ENCODE results near the gene BICD2. TPM values are rescaled to one million over a fixed set of nuclear protein-coding genes. Genes with fewer than 3 reads are reported as not detected.

The BICD2 gene
- total and polyA plus RNA-seq, 10 of the 15 experiments (the other 5 are each of a cell fraction or from before 2014, with no cell fraction given), result 5.3 to 25.5 (median 14.4) TPM

- no peaks in the 10 kb centered on the region for H3K27me3 ChIP-seq (replicated peaks in 1 of 2; ENCODE audit: control insufficient read depth in 2 of 2, insufficient read depth in 2 of 2, low read length in 1 of 2)
- ChIA-PET RAD21 (ENCODE audit: unreplicated experiment) (no interaction called here), CTCF (no interaction called here), POLR2A (no interaction called here), SMC1A (ENCODE audit: uncharacterized antibody, unreplicated experiment) (no interaction called here)
- ATAC-seq (no peak), FAIRE-seq (no peak), DNase-seq (ENCODE audit: low read depth, low spot score) (no peak)
- no peak overlapping the region for H3K4me3 ChIP-seq
- BruUV-seq (replicated peaks), result no TSS peak
- no peak overlapping the region for H3K4me2 ChIP-seq (ENCODE audit: control insufficient read depth, insufficient read depth)
- no peaks in the 10 kb centered on the region for H3K36me3 ChIP-seq (ENCODE audit: control insufficient read depth in 2 of 2, insufficient read depth in 2 of 2, low read length in 1 of 2)
- H3K4me1 ChIP-seq (ENCODE audit: control insufficient read depth, insufficient read depth, low read length), result 0 out of 2 replicates have a peak, but pooled peaks cover 4% of the 10 kb centered on the region
- in situ Hi-C loops (cut with MboI), result no loop called here
- TF ChIP-seq FOXK2 (IDR thresholded peaks at IDR 0.05), result no peak
- no peak for TF ChIP-seq ZNF622 (IDR thresholded peaks at IDR 0.05)
- no peak for TF ChIP-seq NFIC (IDR thresholded peaks at IDR 0.05; ENCODE audit: low read depth, low read length)
- TF ChIP-seq YY1 (IDR thresholded peaks at IDR 0.05; ENCODE audit: low read depth, low read length), result no peak
- no peak for TF ChIP-seq POU2F2 (IDR thresholded peaks at IDR 0.05; ENCODE audit: borderline replicate concordance, low read depth, low read length)
- no peak for TF ChIP-seq MTA3 (IDR thresholded peaks at IDR 0.05; ENCODE audit: borderline replicate concordance, low read length)
- no peak for TF ChIP-seq SREBF1 (IDR thresholded peaks at IDR 0.05; ENCODE audit: low read length)
- no peak for TF ChIP-seq FOS (IDR thresholded peaks at IDR 0.05; ENCODE audit: borderline replicate concordance, extremely low read depth, insufficient read length)
- no peak for TF ChIP-seq ZBED1 (IDR thresholded peaks at IDR 0.05; ENCODE audit: borderline replicate concordance)
- no peak for TF ChIP-seq USF2 (IDR thresholded peaks at IDR 0.05; ENCODE audit: borderline replicate concordance, low read depth, low read length)
- TF ChIP-seq SPI1 (IDR thresholded peaks at IDR 0.05; ENCODE audit: borderline replicate concordance, insufficient read depth, low read depth, low read length), result no peak
- TF ChIP-seq SP1 (IDR thresholded peaks at IDR 0.05; ENCODE audit: low read depth, low read length), result no peak
- TF ChIP-seq ZZZ3 (IDR thresholded peaks at IDR 0.05; ENCODE audit: control insufficient read depth, insufficient read length, low read depth), result no peak
- TF ChIP-seq MLLT1 (IDR thresholded peaks at IDR 0.05), result no peak
- 65% methylated on average over 8 of the region's 8 CpGs for WGBS (ENCODE audit: insufficient coverage, insufficient replicate concordance, low lambda C conversion rate, missing lambda C conversion rate)
- H2AFZ ChIP-seq (ENCODE audit: control insufficient read depth, low read depth, low read length), result no peak overlapping the region
- no peaks in the 10 kb centered on the region for H3K9me3 ChIP-seq (replicated peaks; ENCODE audit: control insufficient read depth, insufficient read depth, low read length)
- H3K79me2 ChIP-seq (ENCODE audit: control insufficient read depth, insufficient read depth, low read length), result no peaks in the 10 kb centered on the region
- H3K27ac ChIP-seq (ENCODE audit: control insufficient read depth, insufficient read depth), result no peak overlapping the region
- intact Hi-C loops (cut with micrococcal nuclease; ENCODE audit: unreplicated experiment), result no loop called here
- H4K20me1 ChIP-seq (ENCODE audit: control insufficient read depth, insufficient read depth), result no peaks in the 10 kb centered on the region
- no peak overlapping the region for H3K9ac ChIP-seq (ENCODE audit: control insufficient read depth, insufficient read depth, low read length)
Observed at GRCh38 chr9:92682269-92682668, 82.4 kb downstream of the BICD2 start.
